Osteocyte (in vitro differentiated cells): ENCODE results near the gene MEIS2. TPM values are rescaled to one million over a fixed set of nuclear protein-coding genes. Genes with fewer than 3 reads are reported as not detected.

Source experiments
- DNase-seq: peaks from one replicate; pipeline ENCODE4 v3.0.0; 2021; ENCODE audit warnings: mixed read lengths; ENCODE audit not compliant: unreplicated experiment; ENCODE audit errors: extremely low spot score
- H3K27ac Mint-ChIP-seq: one replicate; pipeline ENCODE4 v1.8.0; 2021; ENCODE audit warnings: mild to moderate bottlenecking, mixed read lengths; ENCODE audit not compliant: unreplicated experiment
- H3K27me3 Mint-ChIP-seq: one replicate; pipeline ENCODE4 v1.8.0; 2021; ENCODE audit warnings: mixed read lengths; ENCODE audit not compliant: unreplicated experiment
- H3K36me3 Mint-ChIP-seq: one replicate; pipeline ENCODE4 v1.8.0; 2021; ENCODE audit warnings: mixed read lengths; ENCODE audit not compliant: unreplicated experiment
- H3K4me1 Mint-ChIP-seq: one replicate; pipeline ENCODE4 v1.8.0; 2021; ENCODE audit warnings: mixed read lengths; ENCODE audit not compliant: unreplicated experiment
- H3K4me3 Mint-ChIP-seq: one replicate; pipeline ENCODE4 v1.8.0; 2021; ENCODE audit warnings: mild to moderate bottlenecking, moderate library complexity, mixed read lengths; ENCODE audit not compliant: unreplicated experiment
- H3K9me3 Mint-ChIP-seq: one replicate; pipeline ENCODE4 v1.8.0; 2021; ENCODE audit warnings: mixed read lengths; ENCODE audit not compliant: unreplicated experiment
- CTCF ChIP-seq: fragments of 200-600 bp; sonication (generic); IDR thresholded peaks from 2 replicates; pipeline ENCODE4 v1.5.0; 2021; ENCODE audit warnings: antibody characterized with exemption, mild to moderate bottlenecking, moderate library complexity
- total RNA-seq: library from RNA; stranded (reverse); gene quantifications from 2 replicates; pipeline ENCODE4 v1.2.1, GENCODE V29; 2021

Gene MEIS2
- total RNA-seq, 1 donor from 2014 or later = 79.9 TPM

GRCh38 chr15:37140531-37141058, 40.2 kb upstream of the MEIS2 start:
- H3K9me3 Mint-ChIP-seq = no peaks in the 10 kb centered on the region
- peaks cover 31% of the 10 kb centered on the region for H3K27me3 Mint-ChIP-seq
- no peaks in the 10 kb centered on the region for H3K36me3 Mint-ChIP-seq
- TF ChIP-seq CTCF = no peak
- DNase-seq = no peak
- H3K4me1 Mint-ChIP-seq = peaks cover 13% of the 10 kb centered on the region
- H3K27ac Mint-ChIP-seq = no peak overlapping the region
- no peak overlapping the region for H3K4me3 Mint-ChIP-seq

- DNase-seq = no peak
- Mint-ChIP-seq H3K9me3 (no peaks in the 10 kb centered on the region), H3K4me1 (peaks cover 14% of the 10 kb centered on the region), H3K4me3 (no peak overlapping the region), H3K27me3 (peaks cover 19% of the 10 kb centered on the region), H3K36me3 (no peaks in the 10 kb centered on the region), H3K27ac (no peak overlapping the region)
- TF ChIP-seq CTCF = no peak
These were observed 38.4 kb upstream of the MEIS2 start for GRCh38 chr15:37138591-37139215.

- DNase-seq = no peak
- Mint-ChIP-seq H3K36me3 (no peaks in the 10 kb centered on the region), H3K27ac (no peak overlapping the region)
These were observed 36.9 kb upstream of the MEIS2 start for GRCh38 chr15:37137221-37137620.

GRCh38 chr15:37136666-37137065, 36.3 kb upstream of the MEIS2 start:
- no peak for TF ChIP-seq CTCF
- no peak for DNase-seq
- no peak overlapping the region for H3K27ac Mint-ChIP-seq
- H3K4me3 Mint-ChIP-seq = no peak overlapping the region
- peaks cover 19% of the 10 kb centered on the region for H3K4me1 Mint-ChIP-seq
- H3K9me3 Mint-ChIP-seq = no peaks in the 10 kb centered on the region
- H3K36me3 Mint-ChIP-seq = no peaks in the 10 kb centered on the region
- peaks cover 25% of the 10 kb centered on the region for H3K27me3 Mint-ChIP-seq

More at GRCh38 chr15:37137221-37137620, 36.9 kb upstream of the MEIS2 start:
- peaks cover 15% of the 10 kb centered on the region for H3K4me1 Mint-ChIP-seq
- no peak overlapping the region for H3K4me3 Mint-ChIP-seq
- TF ChIP-seq CTCF = no peak
- peaks cover 22% of the 10 kb centered on the region for H3K27me3 Mint-ChIP-seq
- no peaks in the 10 kb centered on the region for H3K9me3 Mint-ChIP-seq

- Mint-ChIP-seq H3K27me3 (peaks cover 33% of the 10 kb centered on the region), H3K4me1 (peaks cover 19% of the 10 kb centered on the region), H3K9me3 (no peaks in the 10 kb centered on the region), H3K4me3 (no peak overlapping the region), H3K27ac (no peak overlapping the region), H3K36me3 (no peaks in the 10 kb centered on the region)
- DNase-seq = no peak
- no peak for TF ChIP-seq CTCF
These were observed 34.9 kb upstream of the MEIS2 start for GRCh38 chr15:37135225-37135624.
